ENCODE data around the gene KSR1. TPM values are rescaled to one million over a fixed set of nuclear protein-coding genes. Genes with fewer than 3 reads are reported as not detected.

Gene KSR1
- total RNA-seq, 2 donors from 2014 or later: 19.0 to 29.1 TPM

DNA sequence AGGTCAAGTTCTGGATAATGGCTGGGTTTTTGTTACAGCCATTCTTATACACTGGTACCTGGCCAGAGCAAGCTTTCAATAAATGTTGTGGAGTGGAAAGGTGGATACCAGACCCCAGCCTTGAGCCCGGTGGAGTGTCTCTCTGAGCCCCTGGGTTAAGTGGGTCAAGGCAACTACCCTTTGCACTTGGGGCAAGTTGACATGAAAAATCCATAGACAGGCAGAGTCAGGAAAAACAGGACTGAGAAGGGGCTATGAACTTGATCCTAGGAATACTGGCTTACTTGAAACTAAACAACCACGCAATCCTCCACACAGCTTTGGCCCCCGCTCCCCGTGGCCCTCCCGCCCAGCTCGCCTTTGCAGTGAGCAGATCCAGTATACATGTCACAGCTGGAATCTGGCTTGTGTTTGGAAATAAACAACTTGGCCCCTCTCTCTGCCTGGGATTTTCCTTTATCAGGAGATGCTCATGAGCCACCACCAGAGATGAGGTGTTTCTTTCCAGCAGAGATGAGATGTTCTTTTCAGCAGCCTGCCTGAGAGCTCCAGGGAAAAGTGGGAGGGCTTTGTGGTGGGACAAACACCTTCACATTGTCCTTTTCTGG lies 65.9 kb downstream of the KSR1 start:
- intact Hi-C loops (cut with DNase I, micrococcal nuclease): no loop called here
- no peak for ATAC-seq
- no peak for DNase-seq

DNA sequence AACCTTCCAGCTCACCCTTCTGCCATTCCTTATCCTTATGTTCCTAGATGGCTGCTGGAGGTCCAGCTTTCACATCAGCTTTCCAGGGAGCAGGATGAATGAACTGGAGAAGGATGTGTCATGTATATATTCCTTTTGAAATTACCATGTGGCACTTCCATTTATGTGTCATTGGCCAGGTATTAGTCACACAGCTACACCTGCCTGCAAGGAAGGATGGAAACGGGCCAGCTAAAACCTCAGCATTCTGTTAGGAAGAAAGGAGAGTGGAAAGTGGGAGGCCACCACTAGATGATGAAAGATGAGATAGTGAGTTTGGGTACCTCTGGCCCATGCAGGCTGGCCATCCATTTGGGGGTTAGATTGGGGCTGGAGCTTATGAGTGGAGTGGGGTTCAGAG lies 67.5 kb downstream of the KSR1 start:
- DNase-seq (no peak), ATAC-seq (no peak)
- intact Hi-C loops (cut with DNase I, micrococcal nuclease): no loop called here

DNA sequence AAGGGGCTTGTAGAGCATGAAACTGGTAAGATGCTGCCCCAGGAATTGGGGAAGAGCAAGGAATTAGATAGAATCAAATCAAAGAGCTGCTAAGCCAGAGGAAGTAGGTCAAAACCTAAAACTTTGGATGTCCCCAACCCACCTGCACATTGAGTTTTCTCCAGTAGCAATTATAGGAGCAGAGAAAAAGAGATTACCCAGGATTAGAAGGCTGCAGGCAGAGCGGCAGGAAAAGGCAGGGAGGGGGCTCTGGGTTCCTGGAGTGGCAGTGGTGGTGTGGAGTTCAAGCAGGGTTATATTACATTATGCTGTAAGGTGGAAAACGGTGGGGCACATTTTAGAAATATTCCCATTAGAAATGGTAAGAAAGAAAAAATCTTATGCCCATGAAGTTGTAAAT lies 68.3 kb downstream of the KSR1 start:
- intact Hi-C loops (cut with DNase I, micrococcal nuclease): no loop called here
- ATAC-seq: no peak

DNA sequence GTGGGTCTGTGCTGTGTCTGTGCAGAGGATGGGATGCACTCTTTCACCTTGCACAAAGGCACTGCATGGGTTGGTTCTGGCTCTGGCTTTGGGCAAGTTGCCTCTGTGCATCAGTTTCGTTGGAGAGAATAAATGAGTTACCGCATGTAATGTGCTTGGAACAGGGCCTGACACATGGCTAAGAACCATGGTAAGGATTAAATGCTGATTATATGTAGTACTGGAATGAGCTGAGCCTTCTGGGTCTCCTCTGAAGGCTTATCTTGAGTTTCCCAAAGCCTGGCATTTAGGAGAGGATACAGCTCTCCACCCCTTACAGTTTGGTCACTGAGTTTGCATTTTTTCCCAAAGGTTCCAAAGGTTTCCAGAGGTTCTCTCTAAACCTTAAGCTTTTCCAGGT lies 69.1 kb downstream of the KSR1 start:
- ATAC-seq: no peak
- intact Hi-C loops (cut with DNase I, micrococcal nuclease): no loop called here
- no peak for DNase-seq

More for the DNA sequence above, 68.3 kb downstream of the KSR1 start:
- DNase-seq: no peak

DNA sequence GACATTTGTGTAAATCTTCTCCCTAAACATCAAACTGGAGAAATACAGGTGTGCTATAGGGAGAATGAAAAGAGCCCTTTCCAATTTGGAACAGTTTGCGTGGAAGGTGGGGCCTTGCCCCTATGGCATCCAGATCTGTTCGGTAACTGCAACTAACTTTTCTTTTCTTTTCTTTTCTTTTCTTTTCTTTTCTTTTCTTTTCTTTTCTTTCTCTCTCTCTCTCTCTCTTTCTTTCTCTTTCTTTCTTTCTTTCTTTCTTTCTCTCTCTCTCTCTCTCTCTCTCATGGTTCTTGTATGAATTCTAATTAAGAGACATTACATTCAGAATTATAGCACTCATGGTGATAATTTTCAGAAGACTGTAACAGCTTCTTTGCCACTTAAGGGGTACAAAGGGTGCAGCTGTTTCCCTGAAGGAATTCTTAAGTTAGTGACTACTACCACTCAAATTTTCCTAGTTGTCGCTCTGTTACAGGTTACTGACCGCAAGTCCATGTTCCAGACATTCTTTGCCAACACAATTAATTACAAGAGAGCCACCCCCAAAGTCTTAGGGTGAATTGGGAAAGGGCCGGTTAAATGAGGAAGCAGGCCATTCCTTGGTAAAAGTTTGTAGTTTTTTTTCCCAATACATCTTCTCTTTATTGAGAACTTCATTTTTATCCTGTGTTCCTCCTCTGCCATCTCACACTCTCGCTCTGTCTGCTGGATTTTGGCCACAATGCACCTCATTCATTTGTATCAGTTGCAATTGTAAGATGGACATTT lies 69.8 kb downstream of the KSR1 start:
- intact Hi-C loops (cut with DNase I, micrococcal nuclease): no loop called here
- no peak for ATAC-seq
- no peak for DNase-seq

DNA sequence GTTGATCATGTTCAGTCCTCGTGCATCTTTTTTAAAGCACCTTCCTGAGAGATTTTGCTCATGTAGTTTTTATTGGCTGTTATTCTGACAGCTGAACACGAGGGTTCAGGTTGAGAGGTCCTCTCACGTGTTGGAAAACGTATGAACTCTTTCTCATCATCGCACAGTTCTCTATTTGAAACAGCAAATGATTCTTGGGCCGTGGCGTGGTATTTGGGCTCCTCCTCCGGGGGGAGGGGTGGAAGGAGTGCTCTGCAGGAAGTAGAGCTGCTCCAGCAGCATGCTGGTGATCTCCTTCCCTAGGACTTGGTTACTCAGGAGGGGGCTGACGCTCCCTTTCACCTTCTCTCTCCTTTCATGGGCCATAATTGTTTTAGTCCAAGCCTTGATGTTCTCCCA lies 70.4 kb downstream of the KSR1 start:
- intact Hi-C loops (cut with DNase I, micrococcal nuclease): no loop called here
- peak; percentile 85 for ATAC-seq
- peak; percentile 47 to 63 for DNase-seq

DNA sequence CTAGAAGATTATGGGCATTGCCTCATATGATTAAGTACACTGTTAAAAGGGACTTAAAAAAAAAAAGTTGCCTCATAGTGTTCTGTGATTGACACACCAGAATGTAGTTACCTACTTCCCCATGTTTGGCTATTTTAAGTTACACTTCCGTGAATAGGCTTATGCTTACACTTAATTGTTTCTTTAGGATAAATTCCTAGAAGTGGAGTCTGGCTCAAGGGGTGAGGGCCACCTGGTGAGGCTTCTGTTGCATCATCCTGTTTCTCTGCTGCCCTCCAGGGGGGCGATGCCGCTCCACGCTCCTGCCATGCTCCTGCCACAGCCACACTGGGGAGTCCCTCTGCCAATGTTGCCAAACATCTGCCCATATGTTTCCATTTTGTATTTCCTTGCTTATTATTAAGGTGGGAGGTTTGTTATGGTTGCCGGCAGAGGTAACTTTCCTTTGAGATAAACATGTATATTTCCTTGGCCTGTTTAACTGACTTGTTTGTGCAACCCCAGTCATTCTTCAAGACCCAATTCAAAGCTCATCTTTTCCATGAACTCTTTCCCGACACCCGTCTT lies 73.1 kb downstream of the KSR1 start:
- ATAC-seq (no peak), DNase-seq (no peak)
- intact Hi-C loops (cut with DNase I, micrococcal nuclease): no loop called here

DNA sequence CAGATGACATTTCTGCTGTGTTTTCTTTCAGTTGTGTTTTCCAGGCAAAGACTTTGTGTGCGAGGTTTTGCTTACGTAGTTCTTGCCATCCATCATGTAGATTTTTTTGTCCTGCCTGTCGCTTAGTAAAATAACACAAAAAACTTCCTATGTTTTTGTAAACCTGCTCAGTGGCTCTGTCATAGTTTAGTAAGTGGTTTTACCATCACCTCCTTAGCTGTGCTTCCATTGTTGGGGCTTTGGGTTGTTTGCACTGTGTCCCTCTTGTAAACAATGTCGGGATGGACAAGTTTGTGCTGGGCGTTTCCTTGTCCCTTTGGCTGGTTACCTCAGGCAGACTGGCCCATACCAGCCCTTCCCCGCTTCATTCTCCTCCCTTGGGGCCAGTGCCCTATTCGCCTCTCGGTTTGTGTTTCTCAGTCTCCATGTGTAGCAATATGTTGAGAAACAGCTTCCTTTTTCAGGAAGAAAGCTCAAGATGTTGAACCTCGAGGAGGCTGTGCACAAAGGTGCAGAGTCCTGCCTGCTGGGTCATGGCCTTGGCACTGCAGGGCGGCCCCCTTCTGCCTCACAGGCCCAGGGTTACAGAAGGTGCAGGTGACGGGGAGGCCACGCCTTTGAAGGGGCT lies 74.6 kb downstream of the KSR1 start:
- DNase-seq (peak in 1 of 2 donors; percentile 36), ATAC-seq (no peak)
- intact Hi-C loops (cut with DNase I, micrococcal nuclease): no loop called here

DNA sequence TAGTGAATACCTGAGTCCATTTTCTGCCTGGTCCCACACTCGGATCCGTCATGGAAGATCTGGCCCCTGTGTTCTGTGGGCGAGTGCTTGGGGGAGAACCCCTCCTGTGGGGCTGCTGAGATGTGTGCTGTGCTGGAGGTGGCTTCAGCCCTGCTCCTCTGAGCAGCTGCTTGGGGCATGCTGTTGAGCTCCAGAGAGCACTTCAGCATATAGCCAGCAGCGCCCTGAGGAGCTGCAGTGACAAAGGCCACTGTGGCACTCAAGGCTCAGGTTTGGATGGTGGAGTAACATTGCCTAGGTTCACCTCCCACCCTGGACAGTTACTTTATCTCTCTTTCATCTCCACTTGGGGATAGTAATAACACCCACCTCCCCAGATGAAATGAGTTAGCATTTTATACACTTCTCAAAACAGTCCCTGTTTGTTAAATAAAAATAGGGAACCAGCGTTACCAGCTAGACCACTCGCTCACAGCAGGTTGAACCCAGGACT lies 75.3 kb downstream of the KSR1 start:
- DNase-seq: no peak
- intact Hi-C loops (cut with DNase I, micrococcal nuclease): no loop called here
- no peak for ATAC-seq

DNA sequence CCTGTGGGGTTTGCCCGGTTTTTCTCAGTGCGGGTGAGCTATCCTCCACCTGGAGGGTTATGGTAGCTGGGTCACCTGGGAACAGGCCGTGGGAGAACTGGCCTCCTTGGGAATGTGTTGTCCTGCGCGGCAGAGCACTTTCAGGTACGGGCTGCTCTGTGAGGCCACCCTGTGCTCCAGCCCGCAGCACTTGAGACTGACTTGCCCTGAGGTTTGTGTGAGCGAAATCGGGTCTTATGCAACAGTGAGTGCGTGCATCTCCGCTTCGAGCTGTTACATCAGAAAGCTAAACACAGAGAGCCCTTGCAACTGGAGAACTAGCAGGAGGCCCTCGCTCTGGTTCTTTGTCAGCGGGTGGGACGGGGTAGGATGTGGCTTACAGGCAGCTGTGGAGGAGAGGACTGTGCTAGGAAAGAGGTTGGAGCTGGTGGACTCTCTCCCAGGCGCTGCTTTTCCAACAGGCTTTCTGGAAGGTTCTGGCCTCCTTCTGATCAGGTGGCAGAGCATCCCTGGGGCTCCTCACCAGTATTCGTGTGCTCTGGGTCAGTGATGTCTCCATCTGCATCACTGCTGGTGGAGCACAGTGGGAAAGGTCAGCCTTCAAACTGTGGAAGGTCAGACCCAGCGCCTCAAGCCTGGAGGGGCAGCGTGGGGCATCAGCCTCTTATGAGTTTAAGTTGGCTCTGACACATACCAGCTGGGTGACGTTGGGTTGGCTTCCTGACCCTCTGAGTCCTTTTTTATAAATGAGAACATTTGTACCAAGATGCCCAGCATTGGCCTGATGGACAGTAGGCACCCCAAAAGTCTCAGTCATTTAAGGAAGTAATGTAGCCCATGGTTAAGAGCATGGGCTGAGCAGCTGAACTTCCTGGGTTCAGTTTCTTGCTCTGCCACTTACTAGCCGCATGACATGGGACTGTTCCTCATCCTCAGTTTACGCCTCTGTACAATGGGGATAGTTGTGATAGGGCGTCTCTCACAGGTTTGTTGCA lies 76.3 kb downstream of the KSR1 start:
- intact Hi-C loops (cut with DNase I, micrococcal nuclease): no loop called here
- DNase-seq (peak in 1 of 2 donors; percentile 63), ATAC-seq (no peak)

DNA sequence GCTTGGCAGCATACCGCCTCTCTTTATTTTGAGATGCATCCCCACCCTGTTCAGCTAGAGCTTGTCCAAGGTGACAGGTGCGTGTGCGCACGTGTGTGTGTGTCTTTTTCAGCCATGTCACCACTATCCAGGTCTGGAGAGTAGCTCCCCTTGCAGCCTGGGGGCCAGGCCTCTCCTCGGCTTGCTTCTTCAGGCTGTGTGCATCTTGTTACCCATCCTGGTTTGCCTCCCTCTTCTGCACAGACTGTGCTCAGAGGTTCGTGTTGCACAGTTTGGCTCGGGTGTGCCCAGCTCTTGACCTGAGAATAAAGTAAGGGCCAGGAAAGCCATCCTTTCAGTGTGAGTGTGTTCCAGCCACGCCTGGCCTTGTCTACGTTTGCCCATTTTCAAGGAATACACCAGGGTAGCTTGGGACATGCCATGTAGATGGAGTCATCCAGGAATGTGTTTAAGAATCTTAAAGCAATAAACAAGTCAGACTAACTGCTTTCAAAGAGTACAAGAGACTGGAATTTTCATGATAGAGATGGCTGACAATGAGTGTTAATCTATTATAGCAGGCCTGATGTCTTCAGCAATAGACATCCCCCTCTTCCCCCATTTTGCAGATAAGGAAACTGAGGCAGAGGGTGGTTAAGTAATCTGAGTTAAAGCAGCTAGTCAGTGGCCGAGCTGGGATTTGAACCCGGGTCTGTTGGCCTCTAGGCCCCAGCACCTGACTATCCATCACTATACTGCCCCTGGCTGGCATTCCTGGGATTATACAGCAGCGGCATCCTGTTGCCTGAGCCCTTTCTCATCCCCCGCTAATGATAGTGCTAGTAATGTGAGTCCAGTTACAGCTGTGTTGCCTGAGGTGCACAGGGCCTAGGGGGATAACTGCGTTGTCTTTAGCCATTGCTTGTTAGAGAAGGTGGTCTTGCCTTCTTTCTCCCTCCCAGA lies 77.9 kb downstream of the KSR1 start:
- ATAC-seq: no peak
- DNase-seq: no peak
- intact Hi-C loops (cut with DNase I, micrococcal nuclease): no loop called here

DNA sequence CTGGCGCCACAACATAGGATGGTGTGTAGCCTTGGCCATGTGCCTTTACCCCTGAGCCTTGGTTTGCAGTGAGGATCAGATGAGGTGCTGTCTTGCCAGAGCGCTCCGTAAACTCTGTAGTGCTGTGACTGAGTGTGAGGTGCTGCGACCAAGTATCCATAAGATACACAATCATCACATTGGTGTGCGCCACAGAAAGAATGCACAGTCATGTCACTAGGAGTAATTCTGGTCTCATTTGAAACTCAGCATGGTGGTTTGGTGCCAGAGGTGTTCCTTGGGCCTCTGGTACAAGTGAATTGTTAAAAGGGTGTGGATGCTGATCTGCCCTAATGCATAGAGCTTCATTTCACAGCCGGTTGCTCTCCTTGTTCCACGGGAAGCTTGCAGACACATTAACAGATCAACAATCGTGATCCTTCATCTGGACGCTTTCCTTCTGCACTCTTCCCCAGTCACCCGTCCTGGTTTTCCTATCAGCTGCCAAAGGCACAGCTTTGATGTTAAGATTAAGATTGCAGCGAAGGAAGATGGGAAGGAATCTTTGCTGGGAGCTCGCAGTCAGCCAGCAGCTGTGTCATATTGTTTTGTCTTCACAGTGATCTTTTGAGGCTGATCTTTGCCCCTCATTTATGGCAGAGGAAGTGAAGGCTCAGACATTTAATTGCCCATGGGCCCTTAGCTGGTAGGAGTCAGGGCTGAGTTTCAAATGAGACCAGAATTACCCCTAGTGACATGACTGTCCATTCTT lies 79.1 kb downstream of the KSR1 start:
- no peak for DNase-seq
- ATAC-seq: peak; percentile 89
- intact Hi-C loops (cut with DNase I, micrococcal nuclease): no loop called here

DNA sequence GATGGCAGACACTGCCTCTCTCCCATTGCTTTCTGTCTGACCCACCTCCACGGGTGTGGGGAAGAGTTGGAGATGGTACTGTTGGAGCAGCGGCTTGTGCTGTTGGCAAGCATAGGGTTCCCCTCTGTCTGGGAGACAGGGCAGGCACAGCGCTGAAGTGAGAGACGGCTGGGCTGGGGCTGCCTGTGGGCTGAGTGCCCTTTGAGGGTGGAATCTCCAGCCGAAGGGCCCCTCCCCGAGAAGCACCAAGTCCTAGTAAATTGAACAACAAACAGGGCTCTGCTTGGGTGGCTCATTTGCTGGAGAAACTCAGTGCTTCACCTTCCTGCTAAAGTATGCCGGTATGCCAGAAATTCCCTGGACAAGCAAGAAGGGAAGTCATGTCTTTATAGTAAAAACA lies 79.7 kb downstream of the KSR1 start:
- ATAC-seq (peak; percentile 48), DNase-seq (no peak)
- intact Hi-C loops (cut with DNase I, micrococcal nuclease): no loop called here

DNA sequence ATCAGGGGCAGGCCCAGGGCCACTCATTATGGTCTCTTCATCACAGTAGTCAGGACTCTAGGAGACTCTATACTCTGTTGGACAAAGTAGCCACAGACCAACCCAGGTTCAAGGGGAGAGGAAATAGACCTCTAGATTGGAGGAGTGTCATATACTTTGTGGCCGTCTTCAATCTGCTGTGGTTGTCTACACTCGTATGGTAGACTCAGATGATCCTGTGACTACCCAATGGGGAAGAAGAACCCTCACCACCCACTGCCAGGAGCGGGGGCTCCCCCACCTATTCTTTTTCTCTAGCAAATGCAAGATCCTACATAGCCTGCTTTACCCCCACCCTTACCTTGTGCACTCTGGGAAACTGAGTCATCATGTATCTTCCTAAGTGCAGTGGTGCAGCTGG lies 80.5 kb downstream of the KSR1 start:
- intact Hi-C loops (cut with DNase I, micrococcal nuclease): no loop called here
- DNase-seq: no peak
- no peak for ATAC-seq

DNA sequence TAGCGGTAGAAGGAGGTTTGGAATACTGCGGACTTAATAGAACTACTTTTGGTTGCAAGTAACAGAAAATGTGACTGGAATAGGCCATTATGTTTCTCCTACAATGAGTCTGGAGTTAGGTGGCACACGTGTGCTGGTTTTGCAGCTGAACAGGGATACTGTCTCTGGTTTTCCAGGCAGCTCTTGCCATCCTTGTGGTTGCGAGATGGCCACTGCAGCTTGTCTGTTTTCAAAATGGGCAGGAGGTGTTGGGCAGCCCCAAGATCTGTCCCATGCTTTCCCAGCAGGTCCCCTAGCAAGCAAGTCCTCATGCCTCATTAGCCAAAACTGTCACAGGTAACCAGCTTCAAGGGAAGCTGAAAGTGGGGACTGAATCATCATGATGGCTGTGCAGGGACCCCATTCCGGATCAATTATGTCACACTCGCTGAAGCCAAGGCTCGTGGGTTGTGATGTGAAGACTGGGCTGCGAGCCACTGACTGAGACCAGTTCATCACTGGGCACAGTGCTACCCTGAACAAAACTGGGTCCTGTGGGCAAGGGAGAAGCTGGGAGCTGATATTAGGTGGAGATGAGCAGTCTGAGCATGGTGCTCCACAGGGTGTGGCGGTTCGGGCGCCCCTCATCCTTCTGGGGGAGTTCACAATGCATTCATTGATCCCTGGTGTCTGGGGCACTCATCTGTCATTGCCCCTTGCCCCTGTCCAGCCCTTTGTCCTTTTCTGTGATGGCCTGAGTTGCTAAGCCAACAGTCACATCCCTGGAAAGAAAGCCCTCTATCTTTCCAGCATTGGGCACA lies 82.1 kb downstream of the KSR1 start:
- ATAC-seq (no peak), DNase-seq (no peak)
- intact Hi-C loops (cut with DNase I, micrococcal nuclease): no loop called here

DNA sequence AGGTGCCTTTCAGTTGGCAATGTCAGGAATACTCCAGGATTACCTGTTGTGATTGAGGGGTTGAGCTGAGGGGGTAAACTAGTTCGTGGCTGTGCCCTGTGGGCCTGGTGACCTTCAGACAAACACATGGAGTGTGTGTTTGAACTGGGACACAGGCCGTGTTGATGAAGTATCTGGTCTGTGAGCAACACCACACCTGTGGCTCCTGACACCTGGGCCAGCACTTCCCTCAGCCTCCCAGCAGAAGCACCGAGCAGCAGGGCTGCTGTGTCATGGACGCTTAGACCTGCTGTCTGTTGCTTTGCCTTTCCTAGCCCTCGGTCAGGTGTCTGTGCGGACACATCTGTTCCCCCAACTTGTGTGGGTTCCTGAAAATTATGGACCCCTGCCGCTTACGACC lies 82.9 kb downstream of the KSR1 start:
- no peak for ATAC-seq
- no peak for DNase-seq
- intact Hi-C loops (cut with DNase I, micrococcal nuclease): no loop called here

Data from left colon (tissue), 2 donors.